Measurements from ENCODE around the gene ME3.

Gene ME3

GRCh38 chr11:86500500-86501140 is 171.8 kb downstream of the ME3 start:
- no peak for DNase-seq (ENCODE audit: extremely low read depth, insufficient read length)
- Histone ChIP-seq H3K27me3 (replicated peaks; ENCODE audit: control insufficient read depth, insufficient read depth, low read length) (no peaks in the 10 kb centered on the region; the same call in 1 of the 2 replicates), H3K36me3 (ENCODE audit: control insufficient read depth, insufficient read depth, low read length) (no peaks in the 10 kb centered on the region), H3K4me3 (replicated peaks; ENCODE audit: low read depth, low read length) (no peak overlapping the region)
- no peak for TF ChIP-seq CTCF (IDR thresholded peaks at IDR 0.05; ENCODE audit: insufficient read depth, low read length, poor library complexity, severe bottlenecking)

GRCh38 chr11:86499723-86500129 is 172.7 kb downstream of the ME3 start:
- no peak for DNase-seq (ENCODE audit: extremely low read depth, insufficient read length)
- Histone ChIP-seq H3K27me3 (replicated peaks; ENCODE audit: control insufficient read depth, insufficient read depth, low read length) (no peaks in the 10 kb centered on the region; the same call in 1 of the 2 replicates), H3K4me3 (replicated peaks; ENCODE audit: low read depth, low read length) (no peak overlapping the region), H3K36me3 (ENCODE audit: control insufficient read depth, insufficient read depth, low read length) (no peaks in the 10 kb centered on the region)
- no peak for TF ChIP-seq CTCF (IDR thresholded peaks at IDR 0.05; ENCODE audit: insufficient read depth, low read length, poor library complexity, severe bottlenecking)

GRCh38 chr11:86497836-86498235 is 174.6 kb downstream of the ME3 start:
- TF ChIP-seq CTCF (IDR thresholded peaks at IDR 0.05; ENCODE audit: insufficient read depth, low read length, poor library complexity, severe bottlenecking) = no peak
- no peaks in the 10 kb centered on the region; the same call in 1 of the 2 replicates for H3K27me3 ChIP-seq (replicated peaks; ENCODE audit: control insufficient read depth, insufficient read depth, low read length)
- no peak for DNase-seq (ENCODE audit: extremely low read depth, insufficient read length)
- H3K36me3 ChIP-seq (ENCODE audit: control insufficient read depth, insufficient read depth, low read length) = no peaks in the 10 kb centered on the region
- no peak overlapping the region for H3K4me3 ChIP-seq (replicated peaks; ENCODE audit: low read depth, low read length)

- no peak for DNase-seq (ENCODE audit: extremely low read depth, insufficient read length)
- H3K27me3 ChIP-seq (replicated peaks; ENCODE audit: control insufficient read depth, insufficient read depth, low read length) = no peaks in the 10 kb centered on the region; the same call in 1 of the 2 replicates
- H3K4me3 ChIP-seq (replicated peaks; ENCODE audit: low read depth, low read length) = no peak overlapping the region
- H3K36me3 ChIP-seq (ENCODE audit: control insufficient read depth, insufficient read depth, low read length) = no peaks in the 10 kb centered on the region
- no peak for TF ChIP-seq CTCF (IDR thresholded peaks at IDR 0.05; ENCODE audit: insufficient read depth, low read length, poor library complexity, severe bottlenecking)
These were observed 175.1 kb downstream of the ME3 start for GRCh38 chr11:86497310-86497709.

- Histone ChIP-seq H3K4me3 (replicated peaks; ENCODE audit: low read depth, low read length) (no peak overlapping the region), H3K36me3 (ENCODE audit: control insufficient read depth, insufficient read depth, low read length) (no peaks in the 10 kb centered on the region), H3K27me3 (replicated peaks; ENCODE audit: control insufficient read depth, insufficient read depth, low read length) (no peaks in the 10 kb centered on the region; the same call in 1 of the 2 replicates)
- TF ChIP-seq CTCF (IDR thresholded peaks at IDR 0.05; ENCODE audit: insufficient read depth, low read length, poor library complexity, severe bottlenecking) = no peak
- DNase-seq (ENCODE audit: extremely low read depth, insufficient read length) = no peak
These were observed 177.1 kb downstream of the ME3 start for GRCh38 chr11:86495351-86495750.

All from GM06990 (cell line).